ENCODE results near the gene MAP2K2. TPM values are rescaled to one million over a fixed set of nuclear protein-coding genes. Genes with fewer than 3 reads are reported as not detected.
A peak's percentile ranks its signal among the peaks of the same experiment; 100 is the strongest.
"Not testable (repeated sequence)": the region's sequence is repeated elsewhere in the genome, so short reads cannot be mapped to it uniquely, and the experiment has no call there.

MAP2K2 gene
- 152 and 183 TPM in 2 replicates for total RNA-seq

GRCh38 chr19:4123615-4124568 is at the start of gene MAP2K2:
Gene MAP2K2 (minus strand): TSS chr19:4124122. CDS start chr19:4123875, 247 bp downstream.
- DNase-seq, result peak; percentile 94

GRCh38 chr19:4172861-4173473 is 49.0 kb upstream of the MAP2K2 start:
- DNase-seq, result peak; percentile 65

GRCh38 chr19:4171676-4172075 is 47.8 kb upstream of the MAP2K2 start:
- DNase-seq, result no peak

DNA sequence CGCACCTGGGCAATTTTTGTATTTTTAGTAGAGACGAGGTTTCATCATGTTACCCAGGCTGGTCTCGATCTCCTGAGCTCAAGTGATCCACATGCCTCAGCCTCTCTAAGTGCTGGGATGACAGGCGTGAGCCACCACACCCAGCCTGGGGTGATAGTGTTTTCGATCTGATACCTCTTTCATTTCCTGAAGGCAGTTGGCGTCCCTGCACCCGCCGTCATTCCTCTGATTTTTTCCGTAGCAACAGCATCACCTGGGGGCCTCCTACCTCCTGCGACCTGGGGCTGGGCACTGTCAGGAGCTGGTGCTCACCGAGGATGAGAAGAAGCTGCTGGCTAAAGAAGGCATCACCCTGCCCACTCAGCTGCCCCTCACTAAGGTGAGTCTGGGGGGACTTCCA is 40.3 kb upstream of the MAP2K2 start:
- DNase-seq, result no peak

DNA sequence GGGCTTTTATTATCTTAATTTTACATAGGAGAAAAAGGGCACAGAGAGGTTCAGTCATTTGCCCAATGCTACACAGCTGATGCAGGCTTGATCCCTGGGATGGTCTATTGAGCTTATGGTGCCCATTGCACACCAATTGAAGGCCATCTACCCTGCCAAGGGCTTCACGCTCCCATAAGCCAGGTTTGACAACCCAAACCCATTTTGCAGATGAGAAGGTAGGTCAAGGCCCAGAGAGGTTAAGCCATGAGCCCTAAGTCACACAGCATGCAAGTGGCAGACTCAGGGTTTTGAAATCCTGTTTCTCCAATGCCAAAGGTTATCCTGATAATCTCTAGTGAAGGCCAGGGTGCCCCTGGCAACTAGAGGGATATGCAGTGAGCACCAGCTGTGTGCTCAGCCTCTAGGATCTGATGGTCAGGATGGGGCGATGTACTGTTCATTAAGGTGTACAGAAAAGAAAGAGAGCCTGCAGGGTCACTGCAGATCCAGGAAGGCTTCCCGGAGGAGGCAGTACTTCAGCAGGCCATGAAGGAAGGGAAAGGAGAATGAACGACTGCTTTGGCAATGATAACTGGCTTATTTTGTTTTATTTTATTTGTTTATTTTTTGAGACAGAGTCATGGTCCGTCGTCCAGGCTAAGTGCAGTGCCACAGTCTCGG is 37.6 kb upstream of the MAP2K2 start:
- DNase-seq, result no peak

- DNase-seq, result not testable (repeated sequence)
These were observed 34.0 kb upstream of the MAP2K2 start for GRCh38 chr19:4157971-4158370.

- no peak for DNase-seq
These were observed 33.2 kb upstream of the MAP2K2 start for GRCh38 chr19:4157164-4157563.

DNA sequence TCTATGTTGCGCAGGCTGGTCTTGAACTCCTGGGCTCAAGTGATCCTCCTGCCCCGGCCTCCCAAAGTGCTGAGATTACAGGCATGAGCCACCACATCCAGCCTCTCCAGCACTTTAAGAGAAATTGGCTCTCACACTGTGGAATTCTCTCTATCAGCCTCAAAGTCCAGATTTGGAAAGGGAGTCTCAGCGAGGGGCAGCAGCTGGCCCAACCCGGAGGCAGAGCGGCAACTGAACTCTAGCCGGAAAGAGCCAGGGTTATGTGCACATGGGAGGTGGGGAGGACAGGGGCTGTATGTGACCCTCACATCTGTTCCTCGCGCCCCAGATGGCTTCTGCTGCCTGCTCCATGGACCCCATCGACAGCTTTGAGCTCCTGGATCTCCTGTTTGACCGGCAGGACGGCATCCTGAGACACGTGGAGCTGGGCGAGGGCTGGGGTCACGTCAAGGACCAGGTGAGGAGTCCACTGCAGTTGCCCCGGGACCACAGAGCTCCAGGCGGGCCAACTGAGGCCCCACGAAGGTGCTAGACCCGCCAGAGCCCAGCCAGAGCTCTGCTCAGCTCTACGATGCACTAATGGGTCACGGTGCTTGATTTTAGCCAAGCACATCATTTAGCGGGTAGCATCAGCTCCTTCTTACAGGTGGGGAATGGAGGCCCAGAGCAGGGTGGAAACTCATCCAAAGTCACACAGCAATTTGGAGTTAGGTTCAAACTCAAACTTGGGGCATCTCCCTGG is 30.8 kb upstream of the MAP2K2 start:
- DNase-seq, result no peak

DNA sequence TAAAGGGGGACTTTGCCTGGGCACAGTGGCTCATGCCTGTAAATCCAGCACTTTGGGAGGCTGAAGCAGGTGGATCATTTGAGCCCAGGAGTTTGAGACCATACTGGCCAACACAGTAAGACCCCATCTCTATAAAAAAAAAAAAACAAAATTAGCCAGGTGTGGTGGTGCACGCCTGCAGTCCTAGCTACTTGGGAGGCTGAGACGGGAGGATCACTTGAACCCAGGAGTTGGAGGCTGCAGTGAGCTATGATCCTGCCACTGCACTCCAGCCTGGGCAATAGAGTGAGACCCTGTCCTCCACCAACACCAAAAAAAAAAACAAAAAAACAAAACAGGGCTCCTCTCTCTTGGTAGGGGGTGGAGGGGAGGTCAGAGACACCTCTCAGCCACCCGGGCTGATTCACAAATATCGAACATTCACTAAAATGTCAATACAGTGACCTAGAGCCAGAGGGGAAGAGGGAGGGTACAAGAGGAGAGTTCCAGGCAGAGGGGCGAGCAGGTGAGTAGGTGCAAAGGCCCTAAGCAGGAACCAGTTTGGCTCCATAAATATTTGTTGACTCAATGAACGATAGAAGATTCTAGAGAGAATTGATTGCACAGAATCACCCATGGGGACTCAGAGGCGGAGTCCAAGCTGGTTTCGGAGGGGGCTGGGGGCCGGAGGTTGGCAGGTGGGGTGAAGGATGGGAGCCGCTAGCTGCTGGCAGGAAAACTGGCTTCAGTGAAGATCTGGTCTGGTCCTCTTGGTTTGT is 28.5 kb upstream of the MAP2K2 start:
- no peak for DNase-seq

DNA sequence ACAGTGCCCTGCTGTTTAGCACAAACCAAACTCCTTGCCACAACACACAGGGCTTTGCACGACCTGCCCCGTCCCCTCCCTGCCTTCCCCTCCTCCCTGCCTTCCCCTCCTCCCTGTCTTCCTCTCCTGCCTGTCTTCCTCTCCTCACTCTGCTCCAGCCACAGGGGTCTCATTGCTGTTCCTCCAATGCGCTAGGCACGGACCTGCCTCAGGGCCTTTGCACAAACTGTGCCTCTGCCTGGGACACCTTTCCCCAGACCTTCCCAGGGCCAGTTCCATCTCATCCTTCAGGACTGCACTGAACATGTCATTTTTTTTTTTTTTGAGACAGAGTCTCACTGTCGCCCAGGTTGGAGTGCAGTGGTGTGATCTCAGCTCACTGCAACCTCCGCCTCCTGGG is 27.7 kb upstream of the MAP2K2 start:
- no peak for DNase-seq

DNA sequence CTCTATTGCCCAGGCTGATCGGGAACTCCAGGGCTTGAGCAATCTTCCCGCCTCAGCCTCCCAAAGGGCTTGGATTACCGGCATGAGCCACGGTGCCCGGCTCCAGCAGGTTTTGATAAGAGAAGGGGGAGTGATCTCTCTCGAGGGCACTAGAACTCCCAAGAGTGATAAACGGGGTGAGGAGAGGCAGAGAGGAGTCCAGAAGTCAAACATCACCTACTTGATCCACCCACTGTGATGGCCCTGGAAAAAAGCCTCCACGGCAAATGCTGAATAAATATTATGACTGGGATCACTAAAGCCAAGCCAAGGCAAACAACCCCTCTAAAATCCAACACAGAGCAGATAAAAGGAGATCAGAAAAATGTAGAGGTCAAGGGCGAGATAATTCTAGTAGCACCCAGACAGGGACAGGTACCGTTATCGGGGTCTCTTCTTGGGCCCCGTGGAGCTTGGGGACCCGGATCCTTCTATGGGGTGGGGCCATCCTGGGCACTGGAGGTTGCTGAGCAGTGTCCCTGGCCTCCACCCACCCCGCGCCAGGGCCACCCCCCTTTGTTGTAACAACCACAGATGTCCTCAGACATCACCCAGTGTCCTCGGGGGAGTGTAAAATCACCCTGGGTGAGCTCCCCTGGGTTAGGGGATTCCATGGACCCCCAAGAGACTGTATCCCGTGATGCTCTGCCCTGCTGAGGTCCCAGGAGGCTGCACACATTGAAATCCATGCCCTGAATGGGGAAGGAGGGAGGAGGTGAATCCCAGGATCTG is 25.8 kb upstream of the MAP2K2 start:
- no peak for DNase-seq

- no peak for DNase-seq
These were observed 20.8 kb upstream of the MAP2K2 start for GRCh38 chr19:4144666-4145249.

- not testable (repeated sequence) for DNase-seq
These were observed 19.0 kb upstream of the MAP2K2 start for GRCh38 chr19:4142916-4143315.

GRCh38 chr19:4140237-4140711 is 16.4 kb upstream of the MAP2K2 start:
- DNase-seq, result peak; percentile 80

DNA sequence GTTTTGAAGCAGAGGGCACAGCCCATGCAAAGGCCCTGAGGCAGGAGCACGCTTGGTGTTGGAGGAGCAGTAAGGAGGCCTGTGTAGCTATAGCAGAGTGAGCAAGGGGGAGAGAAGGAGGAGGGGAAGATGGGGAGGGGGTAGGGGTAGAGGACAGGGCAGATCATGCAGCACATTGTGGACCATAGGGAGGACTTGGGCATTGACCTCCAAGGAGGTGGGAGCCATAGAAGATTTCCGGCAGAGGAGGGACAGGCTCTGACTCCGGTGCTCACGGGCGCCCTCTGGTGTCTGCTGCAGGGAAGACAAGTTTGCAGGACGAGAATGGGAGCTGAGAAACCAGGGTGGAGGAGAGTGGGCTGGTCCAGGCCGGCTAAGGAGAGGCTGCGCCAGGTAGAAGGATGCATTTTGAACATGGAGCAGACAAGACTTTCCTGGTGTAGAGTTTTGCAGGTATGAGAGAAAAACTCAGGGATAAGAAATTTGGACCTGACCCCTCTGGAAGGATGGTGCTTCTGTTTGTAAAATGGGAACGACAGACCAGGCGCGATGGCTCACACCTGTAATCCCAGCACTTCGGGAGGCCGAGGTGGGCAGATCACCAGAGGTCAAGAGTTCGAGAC is 15.8 kb upstream of the MAP2K2 start:
- DNase-seq, result peak; percentile 76

DNA sequence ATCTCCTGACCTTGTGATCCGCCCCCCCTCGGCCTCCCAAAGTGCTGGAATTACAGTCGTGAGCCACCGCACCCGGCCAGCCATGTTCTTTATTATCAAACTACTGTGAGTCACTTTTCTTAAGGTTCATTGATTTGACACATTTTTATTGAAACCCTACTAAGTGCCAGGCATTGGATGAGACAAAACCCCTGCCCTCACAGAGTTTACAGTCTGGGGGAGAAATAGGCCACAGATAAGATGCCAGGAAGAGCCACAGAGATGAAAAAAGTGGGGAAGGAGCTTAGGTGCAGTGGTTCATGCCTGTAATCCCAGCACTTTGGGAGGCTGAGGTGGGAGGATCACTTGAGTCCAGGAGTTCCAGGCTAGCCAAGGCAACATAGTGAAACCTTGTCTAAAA is 14.5 kb upstream of the MAP2K2 start:
- no peak for DNase-seq

GRCh38 chr19:4136680-4137088 is 12.8 kb upstream of the MAP2K2 start:
- no peak for DNase-seq

DNA sequence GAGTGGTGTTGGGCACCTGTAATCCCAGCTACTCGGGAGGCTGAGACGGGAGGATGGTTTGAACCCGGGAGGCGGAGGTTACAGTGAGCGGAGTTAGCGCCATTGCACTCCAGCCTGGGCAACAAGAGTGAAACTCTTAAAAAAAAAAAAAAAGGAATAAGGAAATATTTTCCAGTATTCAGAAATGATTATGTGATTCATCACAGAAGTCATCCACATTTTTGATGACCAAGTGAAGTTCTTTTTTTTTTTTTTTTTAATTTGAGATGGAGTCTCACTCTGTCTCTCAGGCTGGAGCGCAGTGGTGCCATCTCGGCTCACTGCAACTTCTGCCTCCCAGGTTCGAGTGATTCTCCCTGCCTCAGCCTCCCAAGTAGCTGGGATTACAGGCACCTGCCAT is 11.5 kb upstream of the MAP2K2 start:
- DNase-seq, result not testable (repeated sequence)

DNA sequence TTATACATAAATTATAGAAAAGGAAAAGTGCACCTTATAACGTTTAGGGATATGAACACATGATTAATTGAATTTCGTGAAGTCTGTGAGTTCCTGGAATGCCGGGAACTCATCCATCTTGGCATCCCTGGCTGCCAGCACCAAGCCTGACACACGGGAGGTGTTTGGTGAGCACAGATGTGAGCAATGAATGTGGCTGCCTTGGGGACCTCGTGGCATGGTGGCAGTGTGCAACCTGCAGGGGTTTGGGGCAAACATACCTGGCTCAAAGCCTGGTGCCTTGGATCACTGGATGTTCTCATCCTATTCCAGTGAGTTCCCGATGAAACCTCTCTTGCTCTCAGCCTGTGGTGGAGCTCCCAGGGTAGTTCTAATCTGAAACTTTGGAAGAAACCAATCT is 10.4 kb upstream of the MAP2K2 start:
- DNase-seq, result no peak

Data from dermis blood vessel endothelial cell (primary cell).